Caco-2 (cell line): ENCODE results near the gene ALPP. TPM values are rescaled to one million over a fixed set of nuclear protein-coding genes. Genes with fewer than 3 reads are reported as not detected.

Experiments
- BruUV-seq: library from RNA; stranded (reverse); fragments of 400-500 nt; replicated peaks from 2 replicates; lab custom pipeline; 2021; lab: Mats Ljungman, UMichigan
- CTCF ChIA-PET: fragments of 300-600 bp; sonication (Branson Sonifier 250); formaldehyde crosslinking; loops from one replicate; lab custom pipeline; 2022; ENCODE audit warnings: antibody characterized with exemption; lab: Charles Lee
- POLR2A ChIA-PET: fragments of 300-600 bp; sonication (Branson Sonifier 250); formaldehyde crosslinking; loops from one replicate; lab custom pipeline; 2022; ENCODE audit warnings: antibody characterized with exemption; lab: Charles Lee
- DNase-seq, 2 experiments: peaks; one replicate each; pipeline versions ENCODE4 v3.0.0 to v3.0.0-alpha.2; 2020 to 2022
- H3K27me3 ChIP-seq: replicated peaks from 2 replicates; pipeline ENCODE4 v1.6.0; 2011; ENCODE audit warnings: low read length; ENCODE audit not compliant: control insufficient read depth, insufficient read depth
- H3K36me3 ChIP-seq: 2 replicates; pipeline ENCODE4 v1.5.1; 2011; ENCODE audit warnings: low read length; ENCODE audit not compliant: control insufficient read depth, insufficient read depth
- H3K4me1 ChIP-seq: fragments of 250-450 bp; sonication (Bioruptor Pico); 2 replicates; pipeline ENCODE4 v1.5.1; 2020; ENCODE audit warnings: mild to moderate bottlenecking
- H3K4me3 ChIP-seq: 2 replicates; pipeline ENCODE4 v1.5.1; 2011; ENCODE audit warnings: low read depth, mild to moderate bottlenecking, control low read depth, low read length
- H3K9me3 ChIP-seq: fragments of 250-450 bp; sonication (Bioruptor Pico); 2 replicates; pipeline ENCODE4 v1.5.1; 2020; ENCODE audit warnings: mild to moderate bottlenecking, moderate library complexity
- H3K27ac Mint-ChIP-seq: one replicate; pipeline ENCODE4 v1.8.0; 2022; ENCODE audit warnings: mixed read lengths; ENCODE audit not compliant: unreplicated experiment
- H3K27me3 Mint-ChIP-seq: one replicate; pipeline ENCODE4 v1.8.0; 2022; ENCODE audit warnings: mixed read lengths; ENCODE audit not compliant: insufficient read depth, unreplicated experiment
- H3K36me3 Mint-ChIP-seq: one replicate; pipeline ENCODE4 v1.8.0; 2022; ENCODE audit warnings: mild to moderate bottlenecking, mixed read lengths; ENCODE audit not compliant: insufficient read depth, unreplicated experiment
- H3K4me1 Mint-ChIP-seq: one replicate; pipeline ENCODE4 v1.8.0; 2022; ENCODE audit warnings: low read depth, mixed read lengths; ENCODE audit not compliant: unreplicated experiment
- H3K4me3 Mint-ChIP-seq: one replicate; pipeline ENCODE4 v1.8.0; 2022; ENCODE audit warnings: mild to moderate bottlenecking, moderate library complexity, mixed read lengths; ENCODE audit not compliant: unreplicated experiment
- H3K9me3 Mint-ChIP-seq: one replicate; pipeline ENCODE4 v1.8.0; 2022; ENCODE audit warnings: mixed read lengths; ENCODE audit not compliant: unreplicated experiment
- CTCF ChIP-seq, 2 experiments: fragments of 200-600 bp in 1 of 2; IDR thresholded peaks; 1 replicate in 1 of 2; 2 replicates in 1 of 2; pipeline versions ENCODE4 v1.5.1 to v1.8.0; 2011 to 2022; ENCODE audit warnings: antibody characterized with exemption in 1 of 2, control low read depth in 1 of 2, inconsistent platforms in 1 of 2, low read depth in 1 of 2, low read length in 1 of 2, mild to moderate bottlenecking in 1 of 2, moderate library complexity in 1 of 2; ENCODE audit not compliant: insufficient read depth in 1 of 2, severe bottlenecking in 1 of 2, unreplicated experiment in 1 of 2
- intact Hi-C: fragments of 100-400 bp; cut with micrococcal nuclease; formaldehyde crosslinking; loops from one replicate; pipeline ENCODE4 v1.10.0; 2022; ENCODE audit not compliant: unreplicated experiment
- total RNA-seq: library from RNA; stranded (reverse); gene quantifications from 2 replicates; pipeline ENCODE4 v1.2.3, GENCODE V29; 2022

Gene ALPP
- total RNA-seq, 1 experiment from 2014 or later, result 4.9 TPM

GRCh38 chr2:232387451-232388171 lies 9.1 kb downstream of the ALPP start:
- peaks cover 20% of the 10 kb centered on the region for H3K4me1 Mint-ChIP-seq
- Histone ChIP-seq H3K4me1 (peaks cover 16% of the 10 kb centered on the region), H3K9me3 (no peaks in the 10 kb centered on the region), H3K27me3 (no peaks in the 10 kb centered on the region), H3K36me3 (no peaks in the 10 kb centered on the region), H3K4me3 (no peak overlapping the region)
- H3K4me3 Mint-ChIP-seq, result no peak overlapping the region
- no peak for TF ChIP-seq CTCF (IDR thresholded peaks at IDR 0.05; ENCODE audit: insufficient read depth in 1 of 2, low read depth in 1 of 2, low read length in 1 of 2, severe bottlenecking in 1 of 2, unreplicated experiment in 1 of 2)
- CTCF ChIA-PET, result no interaction called here
- no peak overlapping the region for H3K27ac Mint-ChIP-seq
- H3K9me3 Mint-ChIP-seq, result no peaks in the 10 kb centered on the region
- DNase-seq, result no peak
- H3K27me3 Mint-ChIP-seq, result no peaks in the 10 kb centered on the region
- POLR2A ChIA-PET, result no interaction called here
- H3K36me3 Mint-ChIP-seq, result peaks cover 11% of the 10 kb centered on the region
- intact Hi-C loops, result loop anchor here (5.0 kb wide), 1 partner anchor 35 kb away; no protein-coding TSS in a partner anchor
- no TSS peak for BruUV-seq

- H3K27me3 Mint-ChIP-seq, result no peaks in the 10 kb centered on the region
Observed at GRCh38 chr2:232388324-232388891, 9.9 kb downstream of the ALPP start.

DNA sequence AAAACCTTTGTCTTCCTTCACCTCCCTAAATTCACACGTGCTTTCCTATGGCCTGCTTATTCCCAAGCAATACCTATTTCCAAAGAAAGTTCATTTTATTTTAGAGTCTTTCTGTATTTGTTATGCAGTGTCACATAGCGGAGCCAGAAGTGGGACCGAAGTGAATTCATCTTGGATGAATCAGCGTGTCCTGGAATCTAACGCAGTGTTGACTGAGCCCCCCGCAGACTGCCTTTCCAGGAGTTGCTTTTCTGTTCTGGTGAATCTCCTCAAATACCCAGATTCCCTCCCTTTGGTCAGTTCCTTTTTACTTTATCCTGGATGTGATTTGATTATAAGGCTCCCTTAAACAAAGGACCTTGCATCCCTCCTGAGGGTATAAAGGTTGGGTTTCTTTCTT lies 10.8 kb downstream of the ALPP start:
- intact Hi-C loops, result loop anchor here (5.0 kb wide), 1 partner anchor 33 kb away; no protein-coding TSS in a partner anchor
- peaks cover 20% of the 10 kb centered on the region for H3K4me1 Mint-ChIP-seq
- CTCF ChIA-PET, result no interaction called here
- H3K27ac Mint-ChIP-seq, result peak overlapping the region; percentile 60
- H3K4me3 Mint-ChIP-seq, result no peak overlapping the region
- no peaks in the 10 kb centered on the region for H3K36me3 ChIP-seq
- no peaks in the 10 kb centered on the region for H3K9me3 Mint-ChIP-seq
- no peak overlapping the region for H3K4me3 ChIP-seq
- peaks cover 11% of the 10 kb centered on the region for H3K36me3 Mint-ChIP-seq
- H3K27me3 ChIP-seq, result no peaks in the 10 kb centered on the region
- POLR2A ChIA-PET, result no interaction called here
- H3K4me1 ChIP-seq, result peaks cover 16% of the 10 kb centered on the region
- no peaks in the 10 kb centered on the region for H3K27me3 Mint-ChIP-seq
- no peak for TF ChIP-seq CTCF (IDR thresholded peaks at IDR 0.05; ENCODE audit: insufficient read depth in 1 of 2, low read depth in 1 of 2, low read length in 1 of 2, severe bottlenecking in 1 of 2, unreplicated experiment in 1 of 2)
- no peak for DNase-seq
- no TSS peak for BruUV-seq
- no peaks in the 10 kb centered on the region for H3K9me3 ChIP-seq

More at GRCh38 chr2:232388324-232388891, 9.9 kb downstream of the ALPP start:
- no peak overlapping the region for H3K4me3 Mint-ChIP-seq
- Histone ChIP-seq H3K36me3 (no peaks in the 10 kb centered on the region), H3K27me3 (no peaks in the 10 kb centered on the region), H3K9me3 (no peaks in the 10 kb centered on the region), H3K4me3 (no peak overlapping the region), H3K4me1 (peaks cover 16% of the 10 kb centered on the region)
- H3K36me3 Mint-ChIP-seq, result peaks cover 11% of the 10 kb centered on the region
- CTCF ChIA-PET, result no interaction called here
- DNase-seq, result no peak
- intact Hi-C loops, result loop anchor here (5.0 kb wide), 1 partner anchor 34 kb away; no protein-coding TSS in a partner anchor
- TF ChIP-seq CTCF (IDR thresholded peaks at IDR 0.05; ENCODE audit: insufficient read depth in 1 of 2, low read depth in 1 of 2, low read length in 1 of 2, severe bottlenecking in 1 of 2, unreplicated experiment in 1 of 2), result no peak
- BruUV-seq, result no TSS peak
- no peak overlapping the region for H3K27ac Mint-ChIP-seq
- POLR2A ChIA-PET, result no interaction called here
- no peaks in the 10 kb centered on the region for H3K9me3 Mint-ChIP-seq
- peaks cover 20% of the 10 kb centered on the region for H3K4me1 Mint-ChIP-seq
